Stimulated activated CD8-positive, alpha-beta memory T cell treated with anti-CD3 and anti-CD28 coated beads, Interleukin-12 subunit alpha, Interleukin-12 subunit beta, amount 100 ng/mL, for 24 hours (primary cell): ENCODE measurements around the gene MTR.
"Not testable (repeated sequence)": the region's sequence is repeated elsewhere in the genome, so short reads cannot be mapped to it uniquely, and the experiment has no call there.

Experiments used
- DNase-seq: peaks from one replicate; pipeline ENCODE4 v3.0.0-alpha.2; 2020; ENCODE audit errors: extremely low read depth

The MTR gene

GRCh38 chr1:236904892-236905741 lies 110.0 kb downstream of the MTR start:
- no peak for DNase-seq

DNA sequence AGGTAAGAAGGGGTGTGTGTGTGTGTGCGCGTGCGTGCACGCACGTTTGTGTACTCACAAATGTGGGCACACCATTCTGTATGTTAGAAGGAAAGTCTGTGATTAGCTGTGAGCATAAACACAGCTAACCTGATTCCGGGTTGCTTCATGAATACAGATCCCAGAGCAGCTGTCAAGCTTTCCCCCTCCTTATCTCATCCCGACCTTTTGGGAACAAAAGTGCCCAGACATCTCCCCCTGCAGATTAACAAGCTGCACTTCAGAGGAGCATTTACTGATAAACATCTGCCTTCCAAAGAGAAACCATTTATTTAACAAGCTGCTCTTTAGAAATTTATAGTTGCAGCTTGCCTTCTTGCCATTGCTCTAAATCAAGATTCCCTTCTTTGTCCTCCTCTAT lies 112.1 kb downstream of the MTR start:
- DNase-seq, result no peak

GRCh38 chr1:236908669-236909068 lies 113.6 kb downstream of the MTR start:
- no peak for DNase-seq

DNA sequence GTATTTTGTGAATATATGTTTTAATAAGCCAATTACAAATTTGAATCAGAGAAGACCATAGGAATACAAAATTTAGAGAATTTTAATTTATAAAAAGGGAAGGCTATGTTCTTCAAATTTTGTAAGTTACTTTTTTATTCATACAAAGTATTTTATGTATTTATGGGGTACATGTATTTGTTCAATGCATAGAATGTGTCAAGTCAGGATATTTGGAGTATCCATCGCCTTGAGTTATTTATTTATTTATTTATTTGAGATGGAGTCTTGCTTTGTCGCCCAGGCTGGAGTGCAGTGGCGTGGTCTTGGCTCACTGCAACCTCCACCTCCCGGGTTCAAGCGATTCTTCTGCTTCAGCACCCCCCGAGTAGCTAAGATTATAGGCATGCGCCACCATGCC lies 116.0 kb downstream of the MTR start:
- DNase-seq, result not testable (repeated sequence)

DNA sequence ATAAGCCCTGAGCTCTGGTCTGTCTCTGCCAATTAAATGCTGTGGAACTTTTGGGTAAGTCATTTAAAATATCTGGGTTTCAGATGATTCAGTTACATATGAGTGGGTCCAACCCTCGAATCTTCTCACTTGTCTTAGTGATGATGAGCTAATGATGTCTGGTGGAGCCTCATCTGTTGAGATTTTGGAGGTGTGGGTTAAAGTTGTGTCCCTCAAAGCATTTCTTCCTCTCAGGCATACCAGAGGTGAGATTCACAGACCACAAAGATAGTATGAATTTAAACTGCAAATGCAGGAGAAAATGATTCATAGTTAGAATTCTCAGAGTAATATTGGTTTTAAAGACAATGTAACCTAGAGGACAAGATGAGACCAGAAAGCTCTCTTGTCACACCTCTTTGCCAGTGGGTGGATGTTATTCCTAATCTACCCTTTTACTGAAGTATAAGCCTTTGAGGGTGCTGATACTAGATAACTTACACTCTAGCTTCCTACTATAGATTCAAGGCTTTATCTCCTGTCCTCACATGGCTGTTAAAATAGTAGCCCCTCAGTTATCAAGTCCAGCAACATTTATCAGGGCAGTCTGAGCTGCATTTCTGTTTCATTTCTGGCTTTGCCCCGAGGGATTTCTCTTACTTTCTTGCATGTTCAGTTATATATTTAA lies 118.4 kb downstream of the MTR start:
- DNase-seq, result no peak

- no peak for DNase-seq
Measured at GRCh38 chr1:236914375-236914774, 119.3 kb downstream of the MTR start.

- DNase-seq, result no peak
Measured at GRCh38 chr1:236916131-236916800, 121.2 kb downstream of the MTR start.

DNA sequence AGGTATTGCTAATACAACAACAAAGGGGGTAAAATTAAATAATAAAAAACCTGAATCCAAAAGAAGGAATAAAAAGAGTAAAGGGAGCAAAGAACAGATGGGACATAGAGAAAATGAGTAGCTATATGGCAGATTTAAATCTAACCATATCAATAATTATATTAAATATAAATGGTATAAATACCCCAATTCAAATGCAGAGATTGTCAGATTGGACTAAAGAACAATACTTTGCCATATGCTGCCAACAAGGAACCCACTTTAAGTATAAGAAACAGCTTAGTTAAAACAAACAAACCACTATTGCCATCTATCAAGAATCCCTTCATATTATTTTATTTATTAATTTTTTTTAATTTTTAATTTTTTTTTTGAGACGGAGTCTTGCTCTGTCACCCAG lies 122.4 kb downstream of the MTR start:
- no peak for DNase-seq

DNA sequence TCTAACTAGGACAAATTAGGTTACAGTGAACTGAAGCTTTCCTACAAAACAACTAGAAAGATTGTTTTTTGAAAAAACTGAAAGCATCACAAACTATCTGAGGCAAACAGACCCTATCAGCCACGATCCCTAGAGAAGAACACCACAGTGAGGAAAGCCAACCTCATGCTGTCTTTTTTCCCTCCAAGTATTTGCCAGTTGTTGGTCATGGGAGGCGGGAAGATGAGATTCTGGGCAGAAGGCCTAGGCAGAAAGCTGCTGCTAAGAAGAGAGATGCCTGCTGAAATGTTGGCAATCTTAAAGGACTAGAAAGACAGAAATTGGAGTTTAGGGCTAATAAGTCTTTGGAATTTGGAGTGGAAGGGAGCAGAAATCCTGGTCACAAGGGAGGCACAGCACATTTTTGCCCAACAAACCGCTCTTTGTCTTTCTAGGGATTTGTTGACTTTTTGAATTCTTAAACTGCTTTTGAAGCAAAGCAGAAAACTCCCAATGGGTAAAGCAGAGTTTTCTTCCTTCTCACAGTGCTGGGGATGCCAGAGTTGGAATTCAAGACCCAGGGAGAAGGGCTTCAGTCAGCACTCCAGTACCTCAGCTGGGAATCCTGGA lies 125.3 kb downstream of the MTR start:
- DNase-seq, result no peak

DNA sequence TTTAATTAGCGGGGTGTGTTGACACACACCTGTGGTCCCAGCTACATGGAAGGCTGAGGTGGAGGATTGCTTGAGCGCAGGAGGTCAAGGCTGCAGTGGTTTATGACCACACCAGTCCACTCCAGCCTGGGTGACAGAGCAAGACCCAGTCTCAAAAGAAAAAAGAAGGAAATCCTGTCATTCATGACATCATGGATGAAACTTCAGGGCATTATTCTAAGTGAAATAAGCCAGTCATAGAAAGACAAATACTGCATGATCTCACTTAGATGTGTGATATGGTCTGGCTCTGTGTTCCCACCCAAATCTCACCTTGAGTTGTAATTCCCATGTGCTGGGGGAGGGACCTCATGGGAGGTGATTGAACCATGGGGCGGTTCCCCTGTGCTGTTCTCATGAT lies 126.5 kb downstream of the MTR start:
- DNase-seq, result no peak

DNA sequence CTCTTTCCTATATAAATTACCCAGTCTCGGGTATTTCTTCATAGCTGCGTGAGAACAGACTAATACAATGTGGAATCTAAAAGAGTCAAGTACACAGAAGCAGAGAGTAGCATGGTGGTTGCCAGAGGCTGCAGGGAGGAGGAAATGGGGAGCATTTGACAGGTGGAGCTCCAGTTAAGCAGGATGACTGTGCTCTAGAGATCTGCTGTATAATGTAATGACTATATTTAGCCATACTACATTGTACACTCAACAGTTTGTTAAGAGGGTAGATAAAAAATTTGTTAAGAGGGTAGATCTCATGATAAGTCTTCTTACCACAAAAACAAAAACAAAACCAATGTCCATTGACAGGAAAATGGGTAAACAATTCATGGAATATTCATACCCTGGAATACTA lies 127.1 kb downstream of the MTR start:
- no peak for DNase-seq

GRCh38 chr1:236925386-236925785 lies 130.3 kb downstream of the MTR start:
- no peak for DNase-seq

DNA sequence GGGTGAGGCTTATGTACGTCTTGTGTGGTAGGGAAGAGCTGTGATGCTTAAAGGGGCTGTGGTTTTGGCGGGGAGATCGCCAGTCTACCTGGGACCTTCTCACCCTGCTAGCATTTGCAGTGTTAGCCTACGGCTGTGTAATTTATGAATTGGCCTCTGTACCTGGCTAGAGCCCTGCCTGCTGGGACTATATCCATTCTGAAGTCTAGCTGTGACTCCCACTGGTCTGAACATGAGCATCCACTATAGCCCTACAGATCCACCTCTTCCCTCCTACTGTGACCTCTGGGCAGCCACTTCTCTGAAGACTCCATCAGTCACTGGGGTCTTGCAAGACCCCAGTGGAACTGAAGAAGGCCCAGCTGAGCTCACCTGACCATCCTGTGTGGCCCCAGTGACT lies 135.4 kb downstream of the MTR start:
- no peak for DNase-seq

- DNase-seq, result no peak
Measured at GRCh38 chr1:236938760-236939159, 143.7 kb downstream of the MTR start.

GRCh38 chr1:236942431-236942830 lies 147.3 kb downstream of the MTR start:
- no peak for DNase-seq

DNA sequence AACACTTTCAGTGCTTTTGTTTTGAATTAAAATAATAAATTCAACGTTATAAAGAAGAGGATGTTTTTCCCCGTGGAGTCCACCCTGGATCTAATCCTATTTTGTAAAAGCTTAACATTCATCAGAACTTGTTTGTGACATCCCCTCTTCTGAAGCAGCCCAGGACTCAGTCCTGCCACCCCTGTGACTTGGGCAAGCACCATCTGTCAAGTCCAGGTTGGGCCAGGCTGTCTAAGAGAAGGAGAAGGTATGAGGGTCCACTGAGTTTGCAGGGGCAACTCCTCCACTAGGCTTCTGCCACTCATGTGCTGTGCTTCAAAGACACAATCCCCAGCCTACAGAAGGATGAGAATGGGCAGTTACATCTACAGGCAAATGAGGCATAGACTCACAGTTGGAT lies 149.5 kb downstream of the MTR start:
- DNase-seq, result no peak

DNA sequence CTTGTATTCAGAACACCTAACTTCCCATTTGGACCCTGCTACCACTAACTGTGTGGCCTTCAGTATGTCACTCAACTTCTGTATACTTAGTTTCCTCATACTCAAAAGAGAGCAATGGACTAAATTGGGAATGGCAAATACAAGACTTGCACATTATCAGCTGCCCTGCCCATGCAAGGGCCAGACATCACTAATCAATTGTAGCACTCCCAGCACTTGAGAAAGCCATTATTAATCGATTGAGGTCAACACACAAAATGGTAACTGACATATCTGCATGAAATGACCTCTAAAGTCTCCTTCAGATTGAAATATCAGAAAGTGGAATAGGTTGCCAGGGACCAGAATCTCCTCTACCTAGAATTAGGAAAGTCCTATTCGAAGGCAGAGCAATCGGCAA lies 149.9 kb downstream of the MTR start:
- DNase-seq, result no peak

DNA sequence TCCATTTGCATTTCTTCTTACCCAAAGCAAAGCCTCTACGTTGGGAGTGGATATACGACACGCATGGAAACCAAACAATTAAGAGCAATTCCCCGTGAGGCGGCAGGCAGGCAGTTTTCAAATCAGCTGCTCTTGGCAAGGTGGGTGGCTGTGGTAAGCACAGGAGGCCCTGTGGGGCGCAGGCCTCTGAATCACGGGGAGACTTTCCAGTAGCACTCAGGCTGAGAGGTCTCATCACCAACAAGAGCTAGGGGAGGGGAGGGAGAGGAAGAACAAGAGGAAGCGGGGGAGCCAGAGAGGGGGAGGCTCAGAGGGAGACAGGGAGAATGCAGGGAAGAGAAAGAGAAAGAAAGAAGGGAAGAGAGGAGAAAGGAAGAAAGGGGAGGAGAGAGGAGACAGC lies 152.7 kb downstream of the MTR start:
- DNase-seq, result no peak

DNA sequence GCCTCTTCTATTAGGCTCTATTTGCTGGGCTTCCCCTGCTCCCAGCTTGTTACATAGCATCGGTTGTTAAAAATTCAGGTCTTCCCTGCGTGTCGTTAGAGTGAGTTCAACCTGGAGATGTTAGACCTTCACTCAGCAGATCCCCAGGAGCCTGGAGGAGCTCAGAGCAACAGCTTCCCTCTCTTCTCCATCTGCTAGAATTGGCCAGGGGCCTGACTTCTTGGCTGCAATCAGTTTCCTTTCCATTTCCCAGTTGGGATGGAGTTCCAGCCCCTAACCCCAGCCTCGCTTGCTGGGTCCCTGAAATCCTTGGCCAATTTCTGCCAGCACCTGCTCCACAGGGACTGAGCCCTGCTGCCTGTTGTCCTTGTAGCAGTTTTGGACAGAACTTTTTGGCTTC lies 153.3 kb downstream of the MTR start:
- DNase-seq, result no peak

DNA sequence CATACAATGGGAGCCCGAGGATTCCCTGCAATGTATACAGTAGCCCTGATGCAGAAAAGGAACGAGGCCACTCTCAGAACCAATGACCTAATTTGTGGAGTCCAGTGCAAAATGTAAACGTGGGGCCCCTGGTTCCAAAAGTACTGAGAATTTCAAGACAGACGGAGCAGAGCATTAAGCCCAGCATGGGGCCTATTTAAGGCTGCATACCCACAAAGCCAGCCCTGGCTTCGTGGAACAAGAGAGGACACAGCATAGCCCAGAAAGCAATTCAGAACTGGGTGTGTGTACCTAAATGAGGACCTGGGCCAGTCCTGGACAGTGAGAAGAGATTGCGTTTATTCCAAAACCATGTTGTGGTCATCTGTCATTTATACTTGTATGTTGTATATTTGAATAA lies 153.9 kb downstream of the MTR start:
- no peak for DNase-seq

DNA sequence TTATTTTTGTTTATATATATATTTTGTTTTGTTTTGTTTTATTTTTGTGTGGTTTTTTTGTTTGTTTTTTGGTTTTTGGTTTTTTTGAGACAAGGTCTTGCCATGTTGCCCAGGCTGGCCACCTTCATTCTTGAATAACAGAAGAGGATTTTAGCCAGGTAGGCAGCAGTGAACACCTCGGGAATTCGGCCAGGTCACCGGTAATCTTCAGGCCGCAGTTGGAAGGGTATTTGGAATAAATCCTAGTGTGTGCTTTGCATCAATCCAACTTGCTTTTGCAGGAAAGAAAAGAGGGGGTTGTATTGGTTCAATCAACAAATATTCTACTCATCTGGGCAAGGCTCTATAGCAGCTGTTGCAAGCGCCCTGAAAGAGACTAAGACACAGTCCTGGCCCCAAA lies 155.3 kb downstream of the MTR start:
- DNase-seq, result no peak

DNA sequence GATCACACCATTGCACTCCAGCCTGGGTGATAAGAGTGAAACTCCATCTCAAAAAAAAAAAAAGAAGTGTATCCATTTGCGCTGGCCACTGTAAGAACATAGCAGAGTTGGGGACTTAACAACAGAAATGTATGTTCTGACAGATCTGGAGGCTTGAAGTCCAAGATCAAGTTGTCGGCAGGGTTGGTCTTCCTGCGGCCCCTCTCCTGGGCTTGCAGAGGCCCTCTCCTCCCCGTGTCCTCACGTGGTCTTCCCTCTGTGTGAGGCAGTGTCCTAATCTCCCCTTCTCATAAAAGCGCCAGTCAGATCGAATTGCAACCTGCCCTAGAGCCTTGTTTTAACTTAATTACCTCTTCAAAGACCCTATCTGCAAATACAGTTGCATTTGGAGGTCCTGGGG lies 156.6 kb downstream of the MTR start:
- DNase-seq, result no peak
